SK-MEL-5 (cell line): Measurements from ENCODE around the gene ARMC10. TPM values are rescaled to one million over a fixed set of nuclear protein-coding genes. Genes with fewer than 3 reads are reported as not detected.

Experiments
- DNase-seq: peaks from one replicate; pipeline ENCODE4 v3.0.0-alpha.2; 2016; ENCODE audit warnings: low read depth, low spot score
- in situ Hi-C: cut with HindIII; loops from 2 replicates; pipeline ENCODE4 v1.10.0; 2016; ENCODE audit warnings: low sequenced_read_pairs, high pct_unique_total_duplicates, low pct_unique_long_range_greater_than_20kb
- total RNA-seq: library from RNA; depleted of rRNA; stranded (reverse); fragments of >200 nt; shearing (Covaris generic); gene quantifications from 2 replicates; pipeline ENCODE4 v1.2.3, GENCODE V29; 2014

ARMC10 gene
- total RNA-seq, 1 experiment from 2014 or later, result 98.1 TPM

DNA sequence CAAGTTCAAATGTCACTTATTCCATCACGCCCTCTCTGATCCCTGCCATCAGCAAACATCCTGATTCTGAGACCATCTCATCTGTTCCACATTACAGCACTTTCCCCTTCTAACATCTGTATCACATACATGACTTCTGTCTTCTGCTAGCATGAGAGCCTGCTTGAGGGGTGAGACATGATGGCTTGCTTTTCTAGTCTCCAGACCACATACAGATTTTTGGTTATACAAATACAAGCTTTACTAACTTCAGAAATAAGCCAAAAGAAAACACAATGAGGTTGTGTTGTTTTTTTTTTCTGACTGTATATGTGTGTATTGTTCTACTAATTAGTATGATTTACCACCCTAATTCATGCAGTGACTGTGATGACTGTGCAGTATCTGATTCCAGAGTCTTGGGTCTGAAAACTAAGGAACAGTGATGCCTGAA lies 39.7 kb downstream of the ARMC10 start:
- in situ Hi-C loops, result no loop called here
- DNase-seq, result no peak

- in situ Hi-C loops, result no loop called here
- DNase-seq, result no peak
These were observed 40.8 kb downstream of the ARMC10 start for GRCh38 chr7:103115771-103116170.

DNA sequence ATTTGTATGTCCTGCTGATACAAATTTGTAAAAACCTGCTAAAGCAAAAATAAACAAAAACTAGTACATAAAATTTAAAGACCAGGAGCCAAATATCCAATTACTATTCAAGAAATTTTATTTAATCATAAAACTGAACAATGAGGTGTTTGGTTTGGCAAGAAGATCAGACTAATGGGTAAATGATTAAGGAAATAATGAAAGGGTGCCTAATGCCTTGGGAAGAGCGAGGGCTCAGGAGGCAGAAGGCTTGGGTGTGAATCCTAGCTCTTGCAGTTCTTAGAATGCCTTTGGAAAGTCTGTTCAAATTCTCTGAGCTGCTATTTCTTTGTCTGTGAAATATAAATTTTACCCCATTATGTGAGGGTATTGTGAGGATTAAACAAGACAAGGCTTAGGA lies 41.6 kb downstream of the ARMC10 start:
- in situ Hi-C loops, result no loop called here
- DNase-seq, result no peak

DNA sequence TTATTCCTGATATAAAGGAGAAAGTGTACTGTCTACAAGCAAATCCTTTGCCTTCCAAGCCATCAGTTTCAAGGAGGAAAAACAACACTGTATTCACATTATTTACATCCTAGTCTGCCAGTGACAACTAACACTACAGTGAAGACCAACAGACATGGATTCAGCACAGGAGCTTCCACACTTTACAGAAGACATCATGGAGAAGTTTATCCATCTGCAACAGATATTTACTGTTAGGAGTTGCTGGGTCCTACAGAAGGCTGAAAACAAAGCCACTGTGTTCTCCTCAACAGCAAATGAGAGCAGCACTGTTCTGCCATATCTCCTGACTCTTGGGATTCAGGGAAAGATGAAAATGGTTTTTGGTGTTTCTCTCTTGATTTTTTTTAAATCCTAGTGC lies 42.1 kb downstream of the ARMC10 start:
- in situ Hi-C loops, result no loop called here
- DNase-seq, result peak; percentile 95

- DNase-seq, result peak; percentile 73
These were observed 42.5 kb downstream of the ARMC10 start for GRCh38 chr7:103117465-103117864.

GRCh38 chr7:103119791-103120291 lies 44.9 kb downstream of the ARMC10 start:
- no peak for DNase-seq
- in situ Hi-C loops, result no loop called here

More at GRCh38 chr7:103117465-103117864, 42.5 kb downstream of the ARMC10 start:
- in situ Hi-C loops, result no loop called here

GRCh38 chr7:103120362-103120761 lies 45.4 kb downstream of the ARMC10 start:
- in situ Hi-C loops, result no loop called here

GRCh38 chr7:103121641-103122040 lies 46.7 kb downstream of the ARMC10 start:
- in situ Hi-C loops, result no loop called here
- DNase-seq, result no peak

More at GRCh38 chr7:103120362-103120761, 45.4 kb downstream of the ARMC10 start:
- no peak for DNase-seq

GRCh38 chr7:103123529-103123928 lies 48.6 kb downstream of the ARMC10 start:
- no peak for DNase-seq
- in situ Hi-C loops, result no loop called here

- in situ Hi-C loops, result no loop called here
- DNase-seq, result no peak
These were observed 49.6 kb downstream of the ARMC10 start for GRCh38 chr7:103124429-103124979.

- in situ Hi-C loops, result no loop called here
- peak; percentile 96 for DNase-seq
These were observed 52.1 kb downstream of the ARMC10 start for GRCh38 chr7:103127006-103127405.

GRCh38 chr7:103129702-103130549 lies 55.0 kb downstream of the ARMC10 start:
- in situ Hi-C loops, result no loop called here
- no peak for DNase-seq

- in situ Hi-C loops, result no loop called here
- DNase-seq, result no peak
These were observed 56.1 kb downstream of the ARMC10 start for GRCh38 chr7:103130901-103131624.

GRCh38 chr7:103132995-103133688 lies 58.2 kb downstream of the ARMC10 start:
- in situ Hi-C loops, result no loop called here
- no peak for DNase-seq

- peak; percentile 95 for DNase-seq
- in situ Hi-C loops, result no loop called here
These were observed 60.1 kb downstream of the ARMC10 start for GRCh38 chr7:103134836-103135554.

GRCh38 chr7:103140061-103140460 lies 65.1 kb downstream of the ARMC10 start:
- DNase-seq, result no peak
- in situ Hi-C loops, result no loop called here

GRCh38 chr7:103140685-103141084 lies 65.7 kb downstream of the ARMC10 start:
- in situ Hi-C loops, result no loop called here
- no peak for DNase-seq
